ENCODE data around the gene PRDM7.

DNA sequence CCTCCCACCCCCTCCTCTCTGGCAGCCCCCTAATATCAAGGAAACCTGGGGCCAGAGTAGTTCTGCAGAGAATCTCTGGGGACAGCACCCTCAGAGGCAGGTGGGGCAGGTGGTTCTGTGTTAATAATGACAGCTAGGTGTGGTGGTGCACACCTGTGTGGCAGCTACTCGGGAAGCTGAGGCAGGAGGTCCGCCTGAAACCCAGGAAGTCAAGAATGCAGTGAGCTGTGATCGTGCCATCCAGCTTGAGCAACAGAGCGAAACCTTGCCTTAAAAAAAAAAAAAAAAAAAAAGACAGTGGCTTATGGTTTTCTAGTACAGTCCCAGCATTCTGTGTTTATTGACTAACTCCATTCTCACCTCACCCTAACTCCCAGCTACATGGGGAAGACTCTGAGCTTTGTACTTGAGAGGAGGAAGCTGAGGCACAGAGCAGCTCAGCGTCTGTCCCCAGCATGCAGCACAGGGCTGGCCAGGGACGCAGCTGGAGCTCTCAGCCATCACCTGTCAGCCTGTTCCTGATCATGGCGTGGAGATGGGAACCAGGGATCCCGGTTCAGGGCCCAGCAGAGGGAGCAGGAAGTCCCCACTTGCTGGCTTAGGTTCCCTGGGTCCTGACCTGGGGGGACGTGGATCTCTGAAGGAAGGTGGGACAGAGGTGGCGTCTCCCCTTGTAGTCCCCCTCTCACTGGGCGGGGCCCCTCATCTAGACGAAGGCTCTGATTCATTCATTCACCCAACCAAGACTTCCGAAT lies 64.0 kb downstream of the PRDM7 start:
- TF ChIP-seq, protein P1, sequence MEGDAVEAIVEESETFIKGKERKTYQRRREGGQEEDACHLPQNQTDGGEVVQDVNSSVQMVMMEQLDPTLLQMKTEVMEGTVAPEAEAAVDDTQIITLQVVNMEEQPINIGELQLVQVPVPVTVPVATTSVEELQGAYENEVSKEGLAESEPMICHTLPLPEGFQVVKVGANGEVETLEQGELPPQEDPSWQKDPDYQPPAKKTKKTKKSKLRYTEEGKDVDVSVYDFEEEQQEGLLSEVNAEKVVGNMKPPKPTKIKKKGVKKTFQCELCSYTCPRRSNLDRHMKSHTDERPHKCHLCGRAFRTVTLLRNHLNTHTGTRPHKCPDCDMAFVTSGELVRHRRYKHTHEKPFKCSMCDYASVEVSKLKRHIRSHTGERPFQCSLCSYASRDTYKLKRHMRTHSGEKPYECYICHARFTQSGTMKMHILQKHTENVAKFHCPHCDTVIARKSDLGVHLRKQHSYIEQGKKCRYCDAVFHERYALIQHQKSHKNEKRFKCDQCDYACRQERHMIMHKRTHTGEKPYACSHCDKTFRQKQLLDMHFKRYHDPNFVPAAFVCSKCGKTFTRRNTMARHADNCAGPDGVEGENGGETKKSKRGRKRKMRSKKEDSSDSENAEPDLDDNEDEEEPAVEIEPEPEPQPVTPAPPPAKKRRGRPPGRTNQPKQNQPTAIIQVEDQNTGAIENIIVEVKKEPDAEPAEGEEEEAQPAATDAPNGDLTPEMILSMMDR (IDR thresholded peaks at IDR 0.05): no peak
- TF ChIP-seq POLR2A (IDR thresholded peaks at IDR 0.05) (no peak), POLR2AphosphoS5 (IDR thresholded peaks at IDR 0.05) (no peak)
